Measurements from ENCODE around the gene MGMT.

Gene MGMT

GRCh38 chr10:129552119-129552518, 85.1 kb downstream of the MGMT start:
- peak; percentile 61 for DNase-seq (ENCODE audit: low spot score)
- TF ChIP-seq CTCF (IDR thresholded peaks at IDR 0.05; ENCODE audit: extremely low read depth, missing control alignments) = no peak

DNA sequence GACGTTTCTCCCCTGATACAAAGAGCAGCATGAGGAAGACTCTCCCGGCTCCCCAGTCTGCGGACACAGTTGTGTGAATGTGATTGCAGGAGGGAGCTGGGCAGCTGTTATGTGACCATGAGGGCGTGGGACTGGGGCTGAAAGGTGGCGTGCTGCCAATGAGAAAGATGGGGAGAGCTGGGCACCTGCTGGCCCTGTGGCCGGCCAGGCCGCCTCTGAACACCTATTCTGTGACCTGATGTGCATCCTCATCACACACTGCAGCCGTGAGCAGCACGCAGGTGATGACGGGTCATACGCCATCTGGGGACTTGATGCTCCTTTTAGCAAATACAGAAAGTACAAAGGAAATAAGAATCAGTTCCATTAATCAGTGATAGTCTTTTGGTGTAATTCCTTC, 86.9 kb downstream of the MGMT start:
- TF ChIP-seq CTCF (IDR thresholded peaks at IDR 0.05; ENCODE audit: extremely low read depth, missing control alignments) = no peak
- no peak for DNase-seq (ENCODE audit: low spot score)

DNA sequence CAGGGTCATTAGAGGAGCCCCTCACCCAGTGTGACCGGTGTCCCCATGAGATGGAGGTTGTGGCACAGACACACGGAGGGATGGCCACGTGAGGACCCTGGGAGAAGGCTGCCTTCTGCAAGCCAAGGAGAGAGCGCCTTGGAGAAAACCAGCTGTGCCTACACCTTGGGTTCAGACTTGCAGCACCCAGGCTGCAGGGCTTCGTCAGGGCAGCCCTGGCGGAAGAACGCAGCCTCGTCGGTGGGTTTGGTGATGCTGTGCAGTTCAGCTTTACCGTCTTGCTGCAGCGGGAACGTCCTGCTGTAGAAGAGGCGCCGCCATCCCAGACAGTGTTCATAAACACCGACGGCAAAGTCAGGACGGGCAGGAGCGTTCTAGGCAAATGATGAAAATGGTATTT, 89.3 kb downstream of the MGMT start:
- DNase-seq (ENCODE audit: low spot score) = no peak
- TF ChIP-seq CTCF (IDR thresholded peaks at IDR 0.05; ENCODE audit: extremely low read depth, missing control alignments) = no peak

GRCh38 chr10:129560361-129560760, 93.3 kb downstream of the MGMT start:
- DNase-seq (ENCODE audit: low spot score) = no peak
- TF ChIP-seq CTCF (IDR thresholded peaks at IDR 0.05; ENCODE audit: extremely low read depth, missing control alignments) = no peak

- no peak for TF ChIP-seq CTCF (IDR thresholded peaks at IDR 0.05; ENCODE audit: extremely low read depth, missing control alignments)
- no peak for DNase-seq (ENCODE audit: low spot score)
These were observed 95.4 kb downstream of the MGMT start for GRCh38 chr10:129562487-129562886.

GRCh38 chr10:129564923-129565322, 97.9 kb downstream of the MGMT start:
- TF ChIP-seq CTCF (IDR thresholded peaks at IDR 0.05; ENCODE audit: extremely low read depth, missing control alignments) = no peak
- no peak for DNase-seq (ENCODE audit: low spot score)

- no peak for TF ChIP-seq CTCF (IDR thresholded peaks at IDR 0.05; ENCODE audit: extremely low read depth, missing control alignments)
- DNase-seq (ENCODE audit: low spot score) = no peak
These were observed 101.7 kb downstream of the MGMT start for GRCh38 chr10:129568583-129569344.

All from GM20000 (cell line).